NT2/D1 (cell line): ENCODE measurements around the gene PLEKHH1.

Experiments used
- DNase-seq: peaks from one replicate; pipeline ENCODE4 v3.0.0-alpha.2; 2011; ENCODE audit warnings: low read depth, low spot score
- H3K27me3 ChIP-seq: 2 replicates; pipeline ENCODE4 v1.6.0; 2011; ENCODE audit warnings: mild to moderate bottlenecking; ENCODE audit not compliant: insufficient read length, insufficient read depth
- H3K36me3 ChIP-seq: 2 replicates; pipeline ENCODE4 v1.6.1; 2011; ENCODE audit warnings: mild to moderate bottlenecking, low read length, mixed read lengths; ENCODE audit not compliant: insufficient read depth, insufficient read length
- H3K4me1 ChIP-seq: 2 replicates; pipeline ENCODE4 v1.5.1; 2011; ENCODE audit not compliant: insufficient read depth, insufficient read length
- H3K4me3 ChIP-seq: 2 replicates; pipeline ENCODE4 v1.5.1; 2011; ENCODE audit warnings: low read depth; ENCODE audit not compliant: insufficient read length
- H3K9ac ChIP-seq: 2 replicates; pipeline ENCODE4 v1.6.0; 2011; ENCODE audit warnings: low read depth; ENCODE audit not compliant: insufficient read length
- H3K9me3 ChIP-seq: 2 replicates; pipeline ENCODE4 v1.5.1; 2011; ENCODE audit warnings: mild to moderate bottlenecking, low read length; ENCODE audit not compliant: insufficient read depth
- SUZ12 ChIP-seq: IDR thresholded peaks from 2 replicates; pipeline ENCODE4 v1.6.1; 2011; ENCODE audit not compliant: insufficient read length, insufficient read depth; ENCODE audit errors: extremely low read depth
- YY1 ChIP-seq: IDR thresholded peaks from 2 replicates; pipeline ENCODE4 v1.6.1; 2011; ENCODE audit not compliant: insufficient read length, insufficient read depth
- ZNF274 ChIP-seq: IDR thresholded peaks from 2 replicates; pipeline ENCODE4 v1.6.1; 2011; ENCODE audit warnings: mild to moderate bottlenecking, low read depth, low read length

The PLEKHH1 gene

DNA sequence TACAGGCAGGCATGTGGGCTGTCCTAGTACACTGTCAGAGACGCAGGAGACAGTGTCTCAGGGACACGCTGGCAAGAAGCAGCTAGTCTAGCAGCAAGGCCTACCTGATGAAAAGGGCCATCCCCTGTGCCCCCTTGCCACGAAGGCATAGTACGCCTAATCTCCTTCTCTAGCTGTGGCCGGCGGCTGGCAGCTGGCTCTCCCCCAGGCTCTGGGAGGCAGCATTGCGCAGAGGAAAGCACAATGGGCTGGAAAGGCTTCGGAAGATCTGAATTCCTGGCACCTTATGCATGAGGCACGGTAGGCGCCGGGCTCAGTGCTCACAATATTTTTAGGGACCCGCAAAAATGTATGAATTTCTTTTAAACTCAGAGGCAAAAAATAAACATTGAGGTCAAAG is 16.0 kb upstream of the PLEKHH1 start:
- H3K27me3 ChIP-seq, result peaks cover 58% of the 10 kb centered on the region
- DNase-seq, result no peak
- no peak overlapping the region for H3K9ac ChIP-seq
- H3K4me3 ChIP-seq, result no peak overlapping the region
- TF ChIP-seq ZNF274 (no peak), SUZ12 (no peak), YY1 (no peak)
- H3K36me3 ChIP-seq, result no peaks in the 10 kb centered on the region
- H3K9me3 ChIP-seq, result no peaks in the 10 kb centered on the region
- peaks cover 2% of the 10 kb centered on the region for H3K4me1 ChIP-seq

DNA sequence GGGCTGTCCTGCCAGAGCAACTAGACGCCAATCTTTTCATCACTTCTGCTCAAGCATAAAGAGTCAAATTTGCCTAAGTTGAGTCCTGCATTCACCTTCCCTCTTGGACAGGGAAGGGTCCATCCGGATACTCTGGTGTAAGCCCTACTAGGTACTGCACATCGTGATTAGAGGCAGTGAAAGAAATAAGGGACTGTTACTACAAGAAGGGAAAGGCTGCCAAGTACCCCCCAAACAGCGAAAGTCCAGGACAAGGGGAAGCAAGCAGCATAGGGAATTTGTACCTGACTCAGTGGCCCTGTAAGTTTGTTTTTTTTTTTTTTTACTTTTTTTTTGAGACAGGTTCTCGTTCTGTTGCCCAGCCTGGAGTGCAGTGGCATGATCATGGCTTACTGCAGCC is 13.7 kb upstream of the PLEKHH1 start:
- H3K9ac ChIP-seq, result no peak overlapping the region
- no peaks in the 10 kb centered on the region for H3K9me3 ChIP-seq
- H3K4me3 ChIP-seq, result no peak overlapping the region
- no peaks in the 10 kb centered on the region for H3K36me3 ChIP-seq
- peaks cover 45% of the 10 kb centered on the region for H3K27me3 ChIP-seq
- no peak for TF ChIP-seq YY1
- TF ChIP-seq ZNF274, result no peak
- TF ChIP-seq SUZ12, result no peak
- H3K4me1 ChIP-seq, result peaks cover 2% of the 10 kb centered on the region
- DNase-seq, result no peak

DNA sequence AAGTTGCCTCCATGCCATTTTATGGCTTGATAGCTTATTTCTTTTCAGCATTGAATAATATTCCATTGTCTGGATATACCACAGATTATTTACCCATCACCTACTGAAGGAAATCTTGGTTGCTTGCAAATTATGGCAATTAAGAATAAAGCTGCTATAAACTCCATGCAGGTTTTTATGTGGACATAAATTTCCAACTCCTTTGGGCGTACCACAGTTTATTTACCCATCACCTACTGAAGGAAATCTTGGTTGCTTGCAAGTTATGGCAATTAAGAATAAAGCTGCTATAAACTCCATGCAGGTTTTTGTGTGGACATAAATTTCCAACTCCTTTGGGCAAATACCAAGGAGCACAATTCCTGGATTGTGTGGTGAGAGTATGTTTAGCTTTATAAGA is 12.6 kb upstream of the PLEKHH1 start:
- peaks cover 2% of the 10 kb centered on the region for H3K4me1 ChIP-seq
- TF ChIP-seq ZNF274, result no peak
- no peak for TF ChIP-seq SUZ12
- no peak for TF ChIP-seq YY1
- H3K9ac ChIP-seq, result no peak overlapping the region
- H3K27me3 ChIP-seq, result peaks cover 36% of the 10 kb centered on the region
- no peak overlapping the region for H3K4me3 ChIP-seq
- no peak for DNase-seq
- no peaks in the 10 kb centered on the region for H3K36me3 ChIP-seq
- H3K9me3 ChIP-seq, result no peaks in the 10 kb centered on the region

DNA sequence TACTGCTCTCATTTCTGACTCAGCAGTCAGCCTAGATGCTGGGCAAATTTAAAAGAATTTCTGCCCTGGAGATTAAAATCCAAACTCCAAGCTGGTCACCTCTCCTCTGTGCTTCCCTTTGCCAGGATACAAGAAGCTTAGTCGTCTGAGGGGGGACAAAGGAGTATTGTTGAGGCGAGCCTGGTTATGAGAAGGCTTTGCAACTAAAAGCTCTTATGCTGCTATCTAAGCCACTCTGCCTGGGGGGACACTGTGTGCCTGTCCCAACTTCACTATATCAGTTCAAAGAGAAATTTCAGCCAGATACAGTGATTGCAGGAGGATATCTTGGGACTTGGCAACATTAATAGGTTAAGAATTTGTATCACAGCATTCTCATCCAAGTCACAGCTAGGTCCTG is 10.8 kb upstream of the PLEKHH1 start:
- H3K36me3 ChIP-seq, result no peaks in the 10 kb centered on the region
- peaks cover 18% of the 10 kb centered on the region for H3K27me3 ChIP-seq
- DNase-seq, result no peak
- H3K9me3 ChIP-seq, result no peaks in the 10 kb centered on the region
- H3K4me1 ChIP-seq, result no peaks in the 10 kb centered on the region
- H3K4me3 ChIP-seq, result no peak overlapping the region
- H3K9ac ChIP-seq, result no peak overlapping the region
- no peak for TF ChIP-seq SUZ12
- no peak for TF ChIP-seq YY1
- no peak for TF ChIP-seq ZNF274

DNA sequence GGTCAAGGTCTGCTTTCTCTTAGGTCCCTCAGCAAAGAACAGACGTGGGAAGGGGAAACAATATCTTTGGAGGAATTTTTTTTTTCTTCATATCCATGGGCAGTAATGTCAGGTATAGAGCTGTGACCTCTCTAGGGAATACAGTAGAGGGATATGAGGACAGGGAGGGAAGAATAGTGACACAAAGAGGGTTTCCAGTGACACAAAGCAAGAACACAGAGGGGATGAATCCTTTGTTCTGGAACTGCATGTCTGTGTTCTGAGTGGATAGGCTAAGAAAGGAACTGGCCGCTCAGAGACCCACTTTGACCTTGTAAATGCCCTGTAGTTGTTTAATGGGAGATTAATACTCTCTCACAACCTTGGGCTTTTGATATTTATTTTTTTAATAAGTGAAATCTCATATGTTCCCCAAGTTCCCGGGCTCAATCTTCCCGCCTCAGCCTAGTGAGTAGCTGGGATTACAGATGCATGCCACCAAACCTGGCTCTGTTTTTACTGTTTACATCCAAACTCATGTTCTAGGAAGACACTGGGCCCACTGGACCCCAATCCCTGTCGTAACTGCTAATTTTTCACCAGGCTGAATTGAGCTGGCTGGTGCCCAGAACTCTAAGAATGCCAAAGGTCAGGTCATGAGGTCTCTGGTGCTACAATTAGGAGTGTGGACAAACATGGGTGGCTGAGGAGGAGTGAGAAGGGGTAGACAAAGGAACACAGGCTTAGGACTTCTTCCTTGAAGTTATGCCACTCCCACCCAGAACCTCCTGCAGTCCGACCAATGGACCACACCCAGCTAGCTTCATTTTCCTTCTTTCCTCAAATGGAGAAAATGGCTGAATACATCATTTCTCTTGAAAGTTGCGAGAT is 9.1 kb upstream of the PLEKHH1 start:
- Histone ChIP-seq H3K36me3 (no peaks in the 10 kb centered on the region), H3K9me3 (no peaks in the 10 kb centered on the region), H3K4me3 (no peak overlapping the region), H3K27me3 (peaks cover 2% of the 10 kb centered on the region), H3K4me1 (no peaks in the 10 kb centered on the region), H3K9ac (no peak overlapping the region)
- TF ChIP-seq ZNF274, result no peak
- no peak for TF ChIP-seq YY1
- no peak for TF ChIP-seq SUZ12
- no peak for DNase-seq

DNA sequence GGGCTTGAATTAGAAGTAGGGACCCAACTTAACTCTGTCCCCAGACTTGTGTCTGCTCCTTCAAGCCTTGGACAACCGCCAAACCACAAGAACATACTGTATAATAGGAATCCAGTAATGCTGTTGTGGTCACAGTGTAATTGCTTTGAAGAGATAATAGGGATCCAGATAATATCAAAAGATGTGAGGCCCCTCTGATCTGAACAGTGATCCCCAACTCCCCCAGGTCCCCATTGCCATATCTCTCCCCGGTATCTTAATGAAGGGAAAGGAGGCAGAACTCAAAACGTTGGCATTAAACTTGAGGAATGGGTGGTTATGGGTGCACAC is 8.5 kb upstream of the PLEKHH1 start:
- Histone ChIP-seq H3K36me3 (no peaks in the 10 kb centered on the region), H3K9ac (no peak overlapping the region), H3K27me3 (no peaks in the 10 kb centered on the region), H3K4me1 (no peaks in the 10 kb centered on the region), H3K4me3 (no peak overlapping the region), H3K9me3 (no peaks in the 10 kb centered on the region)
- no peak for TF ChIP-seq ZNF274
- TF ChIP-seq YY1, result no peak
- TF ChIP-seq SUZ12, result no peak
- no peak for DNase-seq

DNA sequence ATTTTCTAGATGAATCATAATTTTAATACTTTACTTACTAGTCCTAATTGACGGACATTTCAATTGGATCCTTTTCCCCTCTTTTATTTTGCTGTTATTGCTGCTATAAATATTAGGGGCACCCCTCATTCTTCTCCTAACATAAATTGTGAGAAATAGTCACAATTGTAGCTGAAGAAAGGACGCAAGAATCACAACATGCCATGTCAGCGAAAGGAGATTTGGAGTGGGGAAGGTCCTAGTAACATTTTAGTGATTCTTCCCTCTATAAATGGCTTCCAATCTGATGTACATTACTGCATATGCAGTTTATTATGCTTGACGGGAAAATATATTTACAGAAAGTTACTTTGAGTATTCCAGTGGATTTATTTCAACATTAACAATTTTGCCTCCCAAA is 7.7 kb upstream of the PLEKHH1 start:
- H3K9ac ChIP-seq, result no peak overlapping the region
- no peaks in the 10 kb centered on the region for H3K27me3 ChIP-seq
- no peaks in the 10 kb centered on the region for H3K36me3 ChIP-seq
- TF ChIP-seq ZNF274 (no peak), SUZ12 (no peak), YY1 (no peak)
- H3K4me3 ChIP-seq, result no peak overlapping the region
- no peaks in the 10 kb centered on the region for H3K4me1 ChIP-seq
- no peaks in the 10 kb centered on the region for H3K9me3 ChIP-seq
- no peak for DNase-seq
